ENCODE data around the gene MTRR. TPM values are rescaled to one million over a fixed set of nuclear protein-coding genes. Genes with fewer than 3 reads are reported as not detected.
A peak's percentile ranks its signal among the peaks of the same experiment; 100 is the strongest.

MTRR gene
- polyA plus RNA-seq, 1 donor from 2014 or later, result 27.4 TPM

DNA sequence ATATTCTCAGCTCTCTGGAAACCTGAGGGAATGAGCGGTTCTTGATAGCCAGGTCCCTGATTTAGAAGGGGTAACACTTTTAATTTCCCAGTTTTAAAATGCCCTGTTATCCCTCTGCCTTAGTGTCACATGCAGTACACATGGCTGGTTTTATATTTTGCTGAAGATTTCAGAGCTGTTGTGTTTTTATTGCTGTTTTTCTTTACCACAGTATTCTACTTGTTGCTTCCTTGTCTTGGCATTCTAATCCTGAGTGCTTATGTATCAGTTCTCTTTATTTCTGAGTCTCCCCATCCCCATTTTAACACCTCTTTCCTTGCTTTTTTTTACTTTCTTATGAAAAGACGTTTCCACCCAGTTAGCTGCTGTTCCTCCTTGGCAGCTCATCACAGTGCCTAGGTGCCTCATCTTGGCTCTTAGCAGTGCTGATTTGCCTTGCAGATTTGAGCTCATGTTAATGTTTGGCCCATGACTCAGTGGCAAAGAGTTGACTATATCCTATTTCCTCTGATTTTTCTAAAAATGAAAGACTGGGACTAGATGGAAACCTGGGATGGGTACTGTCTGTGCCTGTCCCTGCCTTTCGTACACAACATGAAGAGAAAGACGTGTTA is 3.7 kb downstream of the MTRR start:
- Mint-ChIP-seq H3K36me3 (peaks cover 9% of the 10 kb centered on the region), H3K27ac (peak overlapping the region; percentile 36 to 88 (median 79)), H3K27me3 (no peaks in the 10 kb centered on the region), H3K4me3 (peak overlapping the region; percentile 41 to 88 (median 72)), H3K4me1 (peaks cover 47 to 50% (median 49%) of the 10 kb centered on the region in 3 donors), H3K9me3 (no peaks in the 10 kb centered on the region)

DNA sequence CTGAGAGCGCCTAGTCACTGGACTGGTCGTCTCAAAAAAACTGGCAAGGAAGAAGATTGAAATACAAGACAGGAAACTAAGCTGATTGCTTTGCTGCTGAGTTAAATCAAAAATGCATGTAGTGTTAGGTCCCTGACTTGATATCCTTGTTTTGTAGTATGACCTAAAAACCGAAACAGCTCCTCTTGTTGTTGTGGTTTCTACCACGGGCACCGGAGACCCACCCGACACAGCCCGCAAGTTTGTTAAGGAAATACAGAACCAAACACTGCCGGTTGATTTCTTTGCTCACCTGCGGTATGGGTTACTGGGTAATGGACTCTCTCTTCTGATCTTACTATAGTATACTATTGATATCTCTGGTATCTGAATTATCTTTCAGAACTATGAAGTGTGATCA is 4.3 kb downstream of the MTRR start:
- H3K36me3 Mint-ChIP-seq, result peaks cover 8% of the 10 kb centered on the region
- peaks cover 44 to 46% (median 44%) of the 10 kb centered on the region in 3 donors for H3K4me1 Mint-ChIP-seq

GRCh38 chr5:7874639-7875038 is 5.7 kb downstream of the MTRR start:
- H3K4me1 Mint-ChIP-seq, result peaks cover 41 to 42% (median 41%) of the 10 kb centered on the region in 3 donors
- no peaks in the 10 kb centered on the region for H3K9me3 Mint-ChIP-seq
- H3K4me3 Mint-ChIP-seq, result no peak overlapping the region
- H3K36me3 Mint-ChIP-seq, result peaks cover 5% of the 10 kb centered on the region
- H3K27me3 Mint-ChIP-seq, result no peaks in the 10 kb centered on the region
- H3K27ac Mint-ChIP-seq, result no peak overlapping the region

More for the DNA sequence above, 4.3 kb downstream of the MTRR start:
- no peaks in the 10 kb centered on the region for H3K27me3 Mint-ChIP-seq
- H3K4me3 Mint-ChIP-seq, result peak overlapping the region; percentile 41 to 88 (median 72)
- H3K27ac Mint-ChIP-seq, result peak overlapping the region; percentile 36 to 88 (median 65)
- no peaks in the 10 kb centered on the region for H3K9me3 Mint-ChIP-seq

DNA sequence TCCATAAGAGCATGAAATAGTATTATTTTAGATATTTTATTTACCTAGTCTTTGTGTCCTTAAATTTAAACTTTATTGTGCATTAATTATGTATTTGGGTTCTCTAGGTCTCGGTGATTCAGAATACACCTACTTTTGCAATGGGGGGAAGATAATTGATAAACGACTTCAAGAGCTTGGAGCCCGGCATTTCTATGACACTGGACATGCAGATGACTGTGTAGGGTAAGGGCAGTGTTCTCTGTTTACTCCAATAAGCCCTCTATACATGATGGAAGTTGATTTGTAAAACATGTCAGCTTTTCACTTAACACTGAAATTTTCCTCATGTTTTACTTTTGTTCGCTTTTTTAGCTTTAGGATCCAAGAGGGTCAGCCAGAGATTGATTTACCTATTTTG is 6.2 kb downstream of the MTRR start:
- Mint-ChIP-seq H3K4me3 (no peak overlapping the region), H3K36me3 (peaks cover 5% of the 10 kb centered on the region)

DNA sequence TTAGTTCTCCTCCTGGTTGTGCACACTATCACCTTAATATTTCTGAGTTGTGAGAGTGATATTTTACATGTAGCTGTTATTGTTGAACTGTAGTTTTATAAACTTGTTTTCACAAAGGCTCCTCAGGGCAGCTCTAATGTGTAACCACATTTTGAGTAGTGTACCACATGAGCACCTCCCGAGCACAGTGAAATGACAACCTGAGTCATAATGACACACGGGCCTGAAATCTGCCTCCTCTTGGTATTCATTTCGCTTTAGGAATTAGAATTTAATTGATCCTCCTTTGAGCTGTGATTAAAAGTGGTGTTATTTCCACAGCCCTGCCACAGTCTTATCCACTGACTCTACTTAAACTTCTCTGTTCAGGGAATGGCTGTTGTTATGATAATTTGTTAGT is 7.9 kb downstream of the MTRR start:
- Mint-ChIP-seq H3K9me3 (no peaks in the 10 kb centered on the region), H3K27ac (no peak overlapping the region), H3K27me3 (no peaks in the 10 kb centered on the region), H3K4me3 (no peak overlapping the region), H3K36me3 (peaks cover 13% of the 10 kb centered on the region), H3K4me1 (peaks cover 22 to 25% (median 25%) of the 10 kb centered on the region in 3 donors)

More for the DNA sequence above, 6.2 kb downstream of the MTRR start:
- Mint-ChIP-seq H3K9me3 (no peaks in the 10 kb centered on the region), H3K27ac (no peak overlapping the region), H3K27me3 (no peaks in the 10 kb centered on the region), H3K4me1 (peaks cover 36 to 39% (median 36%) of the 10 kb centered on the region in 3 donors)

GRCh38 chr5:7877851-7878250 is 8.9 kb downstream of the MTRR start:
- no peaks in the 10 kb centered on the region for H3K9me3 Mint-ChIP-seq
- no peak overlapping the region for H3K27ac Mint-ChIP-seq
- H3K4me1 Mint-ChIP-seq, result peaks cover 16 to 18% (median 17%) of the 10 kb centered on the region in 3 donors
- H3K4me3 Mint-ChIP-seq, result no peak overlapping the region
- no peaks in the 10 kb centered on the region for H3K27me3 Mint-ChIP-seq
- H3K36me3 Mint-ChIP-seq, result peaks cover 14% of the 10 kb centered on the region

GRCh38 chr5:7878381-7878873 is 9.5 kb downstream of the MTRR start:
- H3K27me3 Mint-ChIP-seq, result no peaks in the 10 kb centered on the region
- peaks cover 15% of the 10 kb centered on the region for H3K36me3 Mint-ChIP-seq
- H3K27ac Mint-ChIP-seq, result no peak overlapping the region
- peaks cover 10 to 13% (median 12%) of the 10 kb centered on the region in 3 donors for H3K4me1 Mint-ChIP-seq
- no peaks in the 10 kb centered on the region for H3K9me3 Mint-ChIP-seq
- no peak overlapping the region for H3K4me3 Mint-ChIP-seq

DNA sequence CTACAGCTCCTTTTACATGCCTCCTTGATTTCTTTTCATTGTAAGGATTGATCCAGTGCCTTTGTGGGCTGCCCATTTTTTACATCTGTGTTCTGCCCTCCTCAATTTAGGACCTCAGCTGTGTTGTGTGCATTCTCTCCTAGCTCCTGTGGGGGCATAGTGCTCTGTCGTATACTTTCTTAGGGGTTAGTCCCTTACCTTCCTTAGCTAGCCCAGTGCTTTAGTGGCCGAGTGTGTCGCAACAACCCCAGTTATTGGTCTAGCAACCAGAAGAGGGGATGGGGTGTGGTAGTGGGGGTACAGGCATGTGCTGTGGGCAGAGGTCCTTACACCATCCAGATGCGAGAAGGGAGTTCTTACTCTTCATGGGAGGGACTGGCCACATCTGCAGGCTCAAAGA is 12.1 kb downstream of the MTRR start:
- peaks cover 1 to 6% (median 4%) of the 10 kb centered on the region in 3 donors for H3K4me1 Mint-ChIP-seq
- no peaks in the 10 kb centered on the region for H3K27me3 Mint-ChIP-seq
- no peaks in the 10 kb centered on the region for H3K9me3 Mint-ChIP-seq
- no peak overlapping the region for H3K4me3 Mint-ChIP-seq
- no peak overlapping the region for H3K27ac Mint-ChIP-seq
- H3K36me3 Mint-ChIP-seq, result peaks cover 11% of the 10 kb centered on the region

DNA sequence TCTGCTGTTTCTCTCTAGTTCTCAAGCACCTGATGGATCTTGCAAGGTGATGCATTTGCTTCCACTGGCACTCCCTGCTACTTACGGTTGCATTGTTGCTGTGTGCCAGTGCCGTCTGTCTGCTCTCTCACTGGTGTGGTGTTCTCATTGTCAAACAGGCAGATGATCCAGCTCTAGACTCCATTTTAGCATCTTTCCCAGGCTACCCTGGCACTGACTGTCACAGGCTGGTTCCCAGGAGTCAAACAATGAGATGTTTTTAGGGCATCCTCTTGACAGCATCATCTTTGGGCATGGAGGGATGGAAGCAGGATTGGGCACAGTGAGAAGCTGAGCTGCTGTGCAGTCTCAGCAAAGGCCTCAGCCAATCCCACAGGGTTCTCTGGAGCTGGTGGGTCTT is 12.9 kb downstream of the MTRR start:
- Mint-ChIP-seq H3K27me3 (no peaks in the 10 kb centered on the region), H3K4me3 (no peak overlapping the region), H3K4me1 (peaks cover 0 to 6% (median 4%) of the 10 kb centered on the region in 3 donors), H3K9me3 (no peaks in the 10 kb centered on the region), H3K27ac (peak overlapping the region in 2 of 3 donors; percentile 6 to 45), H3K36me3 (peaks cover 9% of the 10 kb centered on the region)

DNA sequence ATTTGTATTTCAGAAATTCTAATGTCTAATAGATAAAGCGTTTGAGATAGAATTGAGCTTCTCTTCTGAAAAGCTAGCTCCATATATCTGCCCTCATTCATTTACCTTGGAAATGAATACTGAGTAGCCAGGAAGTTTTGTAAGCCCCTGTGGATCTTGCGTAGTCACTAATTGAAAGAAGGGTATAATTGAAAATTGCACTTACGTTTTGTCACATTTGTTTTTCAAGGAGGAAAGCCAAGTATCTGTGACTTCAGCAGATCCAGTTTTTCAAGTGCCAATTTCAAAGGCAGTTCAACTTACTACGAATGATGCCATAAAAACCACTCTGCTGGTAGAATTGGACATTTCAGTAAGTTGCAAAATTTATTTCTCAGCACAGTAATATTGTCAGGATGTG is 14.0 kb downstream of the MTRR start:
- Mint-ChIP-seq H3K4me3 (no peak overlapping the region), H3K36me3 (peaks cover 9% of the 10 kb centered on the region), H3K9me3 (no peaks in the 10 kb centered on the region), H3K4me1 (peaks cover 2 to 6% (median 6%) of the 10 kb centered on the region in 3 donors), H3K27ac (peak overlapping the region in 1 of 3 donors; percentile 50), H3K27me3 (no peaks in the 10 kb centered on the region)

DNA sequence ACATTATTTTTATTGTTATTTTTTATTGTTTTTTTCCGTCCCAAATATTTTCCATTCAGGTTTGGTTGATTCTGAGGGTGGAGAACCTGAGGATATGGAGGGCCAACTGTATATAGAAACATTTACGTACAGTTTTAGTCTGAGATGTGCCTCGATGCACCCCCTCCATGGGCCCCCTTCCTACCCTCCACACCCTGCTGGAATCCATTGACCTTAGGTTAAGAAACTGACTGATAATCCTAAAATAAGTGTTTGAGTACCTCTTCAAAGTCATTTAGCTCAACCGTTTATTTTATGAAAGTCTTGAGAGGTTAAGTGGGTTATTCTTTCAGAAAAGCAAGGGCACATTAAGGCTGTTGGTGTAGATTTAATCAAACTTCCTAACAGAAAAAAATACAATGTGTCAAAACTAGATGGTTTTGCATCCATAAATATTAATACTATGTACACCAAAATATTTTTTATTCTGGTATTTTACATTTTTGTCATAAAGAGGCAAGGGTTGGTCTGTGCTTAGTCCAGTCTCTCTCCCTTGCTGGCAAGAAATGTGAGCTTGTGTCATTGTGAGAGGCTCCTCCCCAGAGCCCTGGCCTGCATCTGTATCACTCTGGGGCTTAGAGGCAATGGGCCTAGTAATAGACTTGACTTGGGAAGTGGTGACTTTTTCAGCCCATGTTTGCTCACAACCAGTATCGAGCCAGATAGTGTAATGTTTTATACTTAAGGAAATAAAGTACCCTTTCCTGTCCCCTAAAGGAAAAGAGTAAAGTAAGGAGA is 15.7 kb downstream of the MTRR start:
- no peak overlapping the region for H3K4me3 Mint-ChIP-seq
- peak overlapping the region in 1 of 3 donors; percentile 59 for H3K27ac Mint-ChIP-seq
- H3K36me3 Mint-ChIP-seq, result peaks cover 13% of the 10 kb centered on the region
- peaks cover 4 to 6% (median 6%) of the 10 kb centered on the region in 3 donors for H3K4me1 Mint-ChIP-seq
- H3K9me3 Mint-ChIP-seq, result no peaks in the 10 kb centered on the region
- H3K27me3 Mint-ChIP-seq, result no peaks in the 10 kb centered on the region

DNA sequence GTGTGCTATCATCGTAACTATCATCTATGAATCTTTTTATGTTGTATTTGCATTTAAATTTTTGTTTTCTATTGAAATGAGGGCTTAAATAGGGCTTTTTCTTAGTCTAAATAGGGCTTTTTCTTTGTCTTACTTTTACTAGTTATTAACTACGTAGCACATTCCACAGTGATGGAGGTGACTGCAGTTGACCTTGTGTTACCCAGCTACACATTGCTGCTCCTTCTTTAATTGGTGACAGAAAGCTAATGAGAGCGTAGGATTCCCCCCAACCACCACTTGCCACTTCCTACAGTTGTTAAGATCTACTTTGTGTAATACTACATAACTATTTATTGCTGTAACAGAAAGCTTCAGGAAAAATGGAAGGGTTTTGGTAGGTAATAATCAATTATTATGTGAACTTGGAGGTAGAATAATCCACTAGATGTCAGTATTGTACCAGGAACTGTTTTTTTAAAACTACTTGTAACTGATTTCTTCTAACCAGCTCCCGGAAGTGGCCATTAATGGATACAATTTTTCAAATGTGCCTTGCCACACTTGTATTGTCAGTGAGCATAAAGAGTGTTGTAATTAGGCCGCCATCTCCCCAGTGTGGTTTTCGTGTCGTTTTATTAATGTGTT is 18.0 kb downstream of the MTRR start:
- Mint-ChIP-seq H3K27ac (peak overlapping the region in 1 of 3 donors; percentile 19), H3K4me1 (peaks cover 0 to 4% (median 3%) of the 10 kb centered on the region in 3 donors), H3K27me3 (no peaks in the 10 kb centered on the region), H3K36me3 (peaks cover 8% of the 10 kb centered on the region), H3K4me3 (no peak overlapping the region), H3K9me3 (no peaks in the 10 kb centered on the region)

GRCh38 chr5:7888901-7889300 is 20.0 kb downstream of the MTRR start:
- no peak overlapping the region for H3K27ac Mint-ChIP-seq
- peaks cover 8% of the 10 kb centered on the region for H3K36me3 Mint-ChIP-seq
- H3K27me3 Mint-ChIP-seq, result no peaks in the 10 kb centered on the region
- no peaks in the 10 kb centered on the region for H3K9me3 Mint-ChIP-seq
- H3K4me3 Mint-ChIP-seq, result no peak overlapping the region
- H3K4me1 Mint-ChIP-seq, result peaks cover 0 to 4% (median 3%) of the 10 kb centered on the region in 3 donors

- no peaks in the 10 kb centered on the region for H3K9me3 Mint-ChIP-seq
- peaks cover 0 to 2% (median 2%) of the 10 kb centered on the region in 3 donors for H3K4me1 Mint-ChIP-seq
- H3K27me3 Mint-ChIP-seq, result no peaks in the 10 kb centered on the region
- no peak overlapping the region for H3K4me3 Mint-ChIP-seq
- peaks cover 14% of the 10 kb centered on the region for H3K36me3 Mint-ChIP-seq
- no peak overlapping the region for H3K27ac Mint-ChIP-seq
Measured at GRCh38 chr5:7894439-7894838, 25.5 kb downstream of the MTRR start.

DNA sequence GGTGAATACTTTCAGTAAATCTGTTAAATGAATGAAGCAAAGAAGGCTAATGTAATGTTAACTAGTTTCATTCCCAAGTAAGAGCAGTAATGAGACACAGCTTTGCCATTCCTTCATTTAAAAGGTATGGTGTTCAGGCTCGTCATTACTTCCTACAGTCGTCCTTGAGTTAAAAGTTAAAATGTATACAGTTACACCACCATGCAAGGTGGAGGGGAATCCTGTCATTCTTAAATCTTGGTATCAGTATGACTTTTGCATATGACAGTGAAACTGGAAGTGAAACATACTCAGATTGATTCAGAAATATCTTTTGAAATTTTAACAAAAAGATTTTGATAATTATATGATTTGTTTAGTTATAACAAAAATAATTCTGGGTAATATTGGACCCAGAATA is 25.9 kb downstream of the MTRR start:
- H3K27me3 Mint-ChIP-seq, result no peaks in the 10 kb centered on the region
- H3K27ac Mint-ChIP-seq, result no peak overlapping the region
- H3K4me3 Mint-ChIP-seq, result no peak overlapping the region
- no peaks in the 10 kb centered on the region for H3K9me3 Mint-ChIP-seq
- H3K36me3 Mint-ChIP-seq, result peaks cover 14% of the 10 kb centered on the region
- H3K4me1 Mint-ChIP-seq, result peaks cover 0 to 2% (median 2%) of the 10 kb centered on the region in 3 donors

All from IgD-negative memory B cell (primary cell).